NCI-H510A treated with DMSO at 0.1 percent for 48 hours (cell line): ENCODE results near the gene SCN7A.

Experiments used
- DNase-seq: peaks from one replicate; lab custom pipeline; 2025; lab: John Stamatoyannopoulos, UW

SCN7A gene

DNA sequence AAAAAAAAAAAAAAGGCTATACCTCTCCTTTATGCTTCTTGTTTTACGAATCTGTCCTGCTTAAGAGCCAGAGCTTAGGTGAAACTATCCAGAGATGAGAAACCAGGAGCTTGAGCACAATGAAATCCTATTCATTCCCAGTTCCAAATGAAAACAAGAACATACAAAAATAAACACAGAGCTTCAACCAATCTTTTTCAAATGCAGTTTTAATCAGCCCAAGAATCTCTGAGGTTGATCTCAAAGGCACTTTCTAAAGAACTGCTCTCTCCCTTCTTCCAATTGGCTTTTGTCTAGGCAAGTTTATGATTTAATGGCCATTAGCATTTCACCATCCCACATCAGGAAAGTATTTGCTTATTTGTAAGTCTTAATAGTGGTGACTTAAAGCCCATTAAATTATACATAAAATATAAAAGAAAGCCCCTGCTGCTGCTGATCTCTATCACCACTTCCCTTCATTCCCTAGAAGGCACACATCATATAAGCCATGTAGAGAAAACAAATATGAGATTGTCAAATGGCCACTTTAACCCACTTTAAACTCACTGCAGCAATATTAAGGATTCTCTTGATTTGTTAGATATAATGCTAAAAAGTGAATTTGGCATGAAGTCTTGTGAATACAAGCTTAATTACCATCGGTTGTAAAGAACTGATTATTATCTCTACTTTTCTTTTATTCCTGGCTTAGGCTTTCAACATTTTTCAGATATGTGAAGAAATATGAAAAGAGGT, 89.0 kb downstream of the SCN7A start:
- DNase-seq, result no peak

- DNase-seq, result no peak
These were observed 99.8 kb downstream of the SCN7A start for GRCh38 chr2:166394245-166394644.

- no peak for DNase-seq
These were observed 101.0 kb downstream of the SCN7A start for GRCh38 chr2:166393008-166393407.

GRCh38 chr2:166388481-166389070, 105.5 kb downstream of the SCN7A start:
- DNase-seq, result no peak

GRCh38 chr2:166385313-166385712, 108.7 kb downstream of the SCN7A start:
- DNase-seq, result no peak

GRCh38 chr2:166384774-166385173, 109.3 kb downstream of the SCN7A start:
- DNase-seq, result peak; percentile 2

- no peak for DNase-seq
These were observed 111.6 kb downstream of the SCN7A start for GRCh38 chr2:166382448-166382847.

DNA sequence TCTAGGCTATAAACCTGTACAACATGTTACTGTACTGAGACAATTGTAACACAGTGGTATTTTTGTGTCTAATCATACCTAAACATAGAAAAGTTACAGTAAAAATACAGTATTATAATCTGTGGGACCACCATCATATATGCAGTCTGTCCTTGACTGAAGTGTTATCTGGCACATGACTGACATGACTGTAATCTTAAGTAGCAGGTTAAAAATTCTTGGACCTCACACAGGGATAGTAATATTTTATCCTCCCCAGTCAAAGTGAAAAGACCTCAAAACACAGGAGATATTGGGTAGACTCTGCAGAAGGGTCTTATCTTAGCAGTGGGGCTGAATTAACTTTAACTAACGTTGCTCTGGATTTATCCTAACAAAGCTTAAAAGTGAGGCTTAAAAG, 113.4 kb downstream of the SCN7A start:
- no peak for DNase-seq

GRCh38 chr2:166376873-166377272, 117.2 kb downstream of the SCN7A start:
- DNase-seq, result no peak

DNA sequence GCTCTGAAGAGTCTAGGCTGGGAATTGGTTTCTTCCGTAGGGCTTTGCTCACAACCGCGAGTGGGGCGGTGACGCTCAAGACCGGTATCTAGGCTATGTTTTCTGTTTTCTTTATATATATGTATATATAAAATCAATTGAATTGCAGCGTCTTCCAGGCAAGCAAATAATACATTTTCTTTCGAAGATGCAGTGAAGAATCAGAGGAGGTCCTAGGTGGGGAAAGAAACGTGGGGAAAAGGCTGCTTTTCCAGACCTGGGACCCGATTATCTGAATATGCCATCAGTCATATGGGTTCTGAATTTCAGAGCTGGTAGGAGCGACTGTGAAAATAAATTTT, 117.6 kb downstream of the SCN7A start:
- DNase-seq, result no peak

GRCh38 chr2:166375736-166376487, 118.1 kb downstream of the SCN7A start, which contains the start of gene SCN9A:
TSS of gene SCN9A (minus strand) at chr2:166375944. CDS start at chr2:166311756, 64,188 bp downstream.
- peak; percentile 69 for DNase-seq

GRCh38 chr2:166375195-166375735, 118.8 kb downstream of the SCN7A start:
- DNase-seq, result peak; percentile 69

GRCh38 chr2:166373951-166374350, 120.1 kb downstream of the SCN7A start:
- peak; percentile 66 for DNase-seq

GRCh38 chr2:166373539-166373938, 120.5 kb downstream of the SCN7A start:
- DNase-seq, result no peak

GRCh38 chr2:166373105-166373504, 120.9 kb downstream of the SCN7A start:
- DNase-seq, result no peak

GRCh38 chr2:166372046-166372445, 122.0 kb downstream of the SCN7A start:
- no peak for DNase-seq

GRCh38 chr2:166365803-166366420, 128.1 kb downstream of the SCN7A start:
- DNase-seq, result no peak

GRCh38 chr2:166365239-166365638, 128.8 kb downstream of the SCN7A start:
- no peak for DNase-seq

GRCh38 chr2:166364476-166365161, 129.4 kb downstream of the SCN7A start:
- no peak for DNase-seq

GRCh38 chr2:166361351-166362153, 132.5 kb downstream of the SCN7A start:
- peak; percentile 6 for DNase-seq

DNA sequence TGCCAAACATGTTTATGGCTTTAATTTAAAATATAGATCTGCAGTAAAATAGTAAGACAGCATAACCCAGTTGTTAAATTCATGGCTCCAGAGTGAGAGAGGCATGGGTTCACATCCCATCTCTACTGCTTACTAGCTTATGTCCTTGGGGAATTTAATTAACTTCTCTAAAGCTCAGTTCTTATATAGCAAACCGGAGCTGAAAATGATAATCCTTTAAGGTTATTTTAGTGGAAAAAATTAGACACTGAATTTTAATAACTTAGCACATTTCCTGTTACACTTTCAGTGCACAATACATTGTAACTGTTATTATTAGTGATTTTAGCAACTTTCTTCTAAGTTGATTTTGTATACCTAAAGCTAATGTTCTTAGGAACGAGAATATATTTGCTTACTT, 133.1 kb downstream of the SCN7A start:
- DNase-seq, result no peak
